K562 (cell line): ENCODE data around the gene RACK1. TPM values are rescaled to one million over a fixed set of nuclear protein-coding genes. Genes with fewer than 3 reads are reported as not detected.
A peak's percentile ranks its signal among the peaks of the same experiment; 100 is the strongest.

ENCODE experiments used
- ARNT ChIP-seq, 2 experiments: fragments of 450-650 bp; IDR thresholded peaks; 2 replicates each; pipeline ENCODE4 v1.6.1; 2016; ENCODE audit warnings: mild to moderate bottlenecking in 1 of 2
- BRD9 ChIP-seq: fragments of 450-650 bp; IDR thresholded peaks from 2 replicates; pipeline ENCODE4 v1.6.1; 2018; ENCODE audit warnings: low read depth; ENCODE audit not compliant: partially characterized antibody
- CBX3 ChIP-seq, 2 experiments: IDR thresholded peaks; 1 replicate in 1 of 2; 2 replicates in 1 of 2; pipeline ENCODE4 v1.6.1; 2012; ENCODE audit warnings: inconsistent platforms in 2 of 2, low read length in 2 of 2, borderline replicate concordance in 1 of 2, control low read depth in 1 of 2
- CREM ChIP-seq: IDR thresholded peaks from 2 replicates; pipeline ENCODE4 v1.6.1; 2014; ENCODE audit warnings: antibody characterized with exemption, low read depth
- E2F1 ChIP-seq: sonication (generic); formaldehyde crosslinking; IDR thresholded peaks from 2 replicates; pipeline ENCODE4 v1.8.1; 2023; ENCODE audit warnings: mild to moderate bottlenecking, missing genetic modification reagents, moderate library complexity
- GTF2B ChIP-seq: IDR thresholded peaks from 2 replicates; pipeline ENCODE4 v1.6.1; 2011; ENCODE audit not compliant: insufficient read length; ENCODE audit errors: extremely low read depth
- HOXB6 ChIP-seq: fragments of 250-450 bp; sonication (Bioruptor Pico); IDR thresholded peaks from 2 replicates; pipeline ENCODE4 v1.5.1; 2022; ENCODE audit warnings: mild to moderate bottlenecking, borderline replicate concordance
- KLF16 ChIP-seq: IDR thresholded peaks from 2 replicates; pipeline ENCODE4 v1.6.1; 2016; ENCODE audit warnings: antibody characterized with exemption
- NFIC ChIP-seq: fragments of 450-650 bp; IDR thresholded peaks from 2 replicates; pipeline ENCODE4 v1.6.1; 2017; ENCODE audit warnings: mild to moderate bottlenecking, inconsistent platforms
- NRF1 ChIP-seq, 2 experiments: fragments of 450-650 bp; IDR thresholded peaks in 1 of 2; conservative IDR thresholded peaks in 1 of 2; 2 replicates each; pipeline ENCODE4 v1.6.1; 2014; ENCODE audit warnings: mild to moderate bottlenecking in 2 of 2
- POLR3A ChIP-seq: IDR thresholded peaks from 2 replicates; pipeline ENCODE4 v1.6.1; 2011; ENCODE audit warnings: borderline replicate concordance, mild to moderate bottlenecking, moderate library complexity; ENCODE audit not compliant: insufficient read length, insufficient read depth; ENCODE audit errors: extremely low read depth
- SRF ChIP-seq, 2 experiments: fragments of 250-450, 450-650 bp in 1 of 2; sonication (Bioruptor Pico) in 1 of 2; sonication (generic) in 1 of 2; formaldehyde crosslinking; IDR thresholded peaks; 2 replicates each; pipeline versions ENCODE4 v1.5.0 to v1.5.1; 2020 to 2022; ENCODE audit warnings: mild to moderate bottlenecking in 1 of 2, missing genetic modification reagents in 1 of 2
- TRIM25 ChIP-seq: fragments of 450-650 bp; IDR thresholded peaks from 2 replicates; pipeline ENCODE4 v1.7.0; 2016; ENCODE audit warnings: borderline replicate concordance
- TRIM28 ChIP-seq: fragments of 450-650 bp; IDR thresholded peaks from 2 replicates; pipeline ENCODE4 v1.6.1; 2017
- ZBTB12 ChIP-seq: fragments of 250-450 bp; sonication (Bioruptor Pico); IDR thresholded peaks from 2 replicates; pipeline ENCODE4 v1.4.0; 2020
- ZBTB49 ChIP-seq: sonication (generic); formaldehyde crosslinking; IDR thresholded peaks from 2 replicates; pipeline ENCODE4 v1.8.0; 2022; ENCODE audit warnings: missing genetic modification reagents, mild to moderate bottlenecking, borderline replicate concordance
- ZNF384 ChIP-seq: IDR thresholded peaks from 2 replicates; pipeline ENCODE4 v1.6.1; 2012; ENCODE audit warnings: low read depth, low read length, improper control_type of control experiment
- polyA plus RNA-seq, 8 experiments: library from polyadenylated mRNA; depleted of rRNA in 4 of 8; stranded (reverse) in 5 of 8; unstranded in 3 of 8; fragments of >200 nt; fragmentation: Nextera tagmentation in 2 of 8; fragmentation: Illumina TruSeq in 1 of 8; extraction: Ambion mirVana in 2 of 8; extraction: Trizol in 1 of 8; gene quantifications; 2 replicates each; pipeline versions ENCODE4 v1.2.1 to v1.2.3, GENCODE V29; 2011 to 2014; ENCODE audit warnings: inconsistent platforms in 1 of 8, missing spikeins in 1 of 8
- total RNA-seq, 7 experiments: library from RNA; depleted of rRNA in 6 of 7; stranded (reverse); fragments of >200 nt in 6 of 7; fragmentation: Illumina TruSeq in 2 of 7; extraction: Trizol in 2 of 7; gene quantifications; 2 replicates each; pipeline versions ENCODE4 v1.2.1 to v1.2.3, GENCODE V29; 2011 to 2021; ENCODE audit warnings: low replicate concordance in 1 of 7

Gene RACK1
- total and polyA plus RNA-seq, 9 of the 15 experiments (the other 6 are each of a cell fraction or from before 2014, with no cell fraction given), result 2,303 to 5,311 (median 3,833) TPM

GRCh38 chr5:181187500-181188213 lies 56.0 kb downstream of the RACK1 start (continued):
- TF ChIP-seq ZBTB49 (CRISPR knock-in tag), result 0 out of 2 replicates have a peak, but pooled peaks have one; percentile 72
- no peak for TF ChIP-seq ZBTB12
- peak; percentile 90 for TF ChIP-seq NFIC
- TF ChIP-seq KLF16, result no peak
- TF ChIP-seq TRIM28, result peak; percentile 72; the same call in 1 of the 2 replicates
- TF ChIP-seq CREM, result peak; percentile 27
- peak in 1 of 2 experiments; percentile 40; a peak in 2 of 4 replicates for TF ChIP-seq SRF (CRISPR knock-in tag; IDR thresholded peaks at IDR 0.05)
- no peak for TF ChIP-seq ZNF384
- TF ChIP-seq GTF2B, result no peak
- peak in 1 of 2 experiments; percentile 28; a peak in 2 of 4 replicates for TF ChIP-seq NRF1 (conservative IDR thresholded peaks at IDR 0.05 in 1 of 2, IDR thresholded peaks at IDR 0.05 in 1 of 2)
- no peak for TF ChIP-seq HOXB6 (CRISPR knock-in tag)
- peak; percentile 90 for TF ChIP-seq BRD9
- peak; percentile 94 for TF ChIP-seq POLR3A
- no peak for TF ChIP-seq TRIM25
- TF ChIP-seq E2F1 (CRISPR knock-in tag), result peak; percentile 79; the same call in 1 of the 2 replicates
- peak in 1 of 2 experiments; percentile 76; a peak in 2 of 3 replicates for TF ChIP-seq CBX3 (IDR thresholded peaks at IDR 0.05; ENCODE audit: borderline replicate concordance in 1 of 2, low read length in 2 of 2)
- TF ChIP-seq ARNT (IDR thresholded peaks at IDR 0.05), result peak in 1 of 2 experiments; percentile 83; a peak in 2 of 4 replicates
